DMS114 treated with DMSO at 0.1 percent for 48 hours (cell line): ENCODE results near the gene PCDH12.
A peak's percentile ranks its signal among the peaks of the same experiment; 100 is the strongest.
"Not testable (repeated sequence)": the region's sequence is repeated elsewhere in the genome, so short reads cannot be mapped to it uniquely, and the experiment has no call there.

Experiments used
- DNase-seq: peaks from one replicate; lab custom pipeline; 2025; ENCODE audit not compliant: unreplicated experiment; lab: John Stamatoyannopoulos, UW

PCDH12 gene

GRCh38 chr5:141941307-141941706 is 16.7 kb downstream of the PCDH12 start:
- no peak for DNase-seq

GRCh38 chr5:141940695-141941271 is 17.2 kb downstream of the PCDH12 start:
- DNase-seq, result no peak

DNA sequence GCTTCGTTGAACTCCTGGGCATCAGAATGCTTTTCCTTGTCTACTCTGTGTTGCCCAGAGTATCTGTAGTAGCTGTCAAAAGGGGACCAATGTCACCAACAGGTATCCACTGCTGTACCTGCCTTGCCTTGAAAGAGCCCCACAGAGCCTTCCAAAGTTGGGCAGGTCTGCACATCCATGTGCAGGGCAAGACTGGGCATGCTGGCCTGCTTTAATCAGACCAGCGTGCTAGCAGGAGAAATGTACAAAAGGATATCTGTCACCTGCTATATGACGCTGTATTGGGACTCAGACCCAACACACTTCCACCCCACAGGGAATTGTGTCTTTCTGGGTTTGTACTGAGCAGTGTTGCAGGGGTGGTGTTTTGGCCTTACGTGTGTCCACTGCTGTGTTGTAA is 22.5 kb downstream of the PCDH12 start:
- DNase-seq, result no peak

GRCh38 chr5:141934099-141934844 is 23.7 kb downstream of the PCDH12 start:
- no peak for DNase-seq

DNA sequence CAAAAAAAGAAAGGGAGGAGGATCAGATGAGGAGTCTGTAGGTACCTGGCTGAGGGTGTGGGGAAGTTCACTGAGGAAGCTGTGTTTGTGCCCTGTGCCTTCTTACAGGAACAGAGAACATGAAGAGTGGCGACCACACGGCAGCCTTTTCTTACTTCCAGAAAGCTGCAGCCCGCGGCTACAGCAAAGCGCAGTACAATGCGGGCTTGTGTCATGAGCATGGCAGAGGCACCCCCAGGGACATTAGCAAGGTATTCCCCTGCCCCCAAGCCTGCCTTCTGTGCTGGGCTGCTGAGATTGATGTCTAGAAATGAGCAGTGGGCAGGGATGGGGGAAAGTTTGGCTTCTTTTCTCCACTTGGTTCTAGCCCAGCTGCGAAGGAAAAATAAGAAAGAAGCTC is 24.9 kb downstream of the PCDH12 start:
- DNase-seq, result no peak

DNA sequence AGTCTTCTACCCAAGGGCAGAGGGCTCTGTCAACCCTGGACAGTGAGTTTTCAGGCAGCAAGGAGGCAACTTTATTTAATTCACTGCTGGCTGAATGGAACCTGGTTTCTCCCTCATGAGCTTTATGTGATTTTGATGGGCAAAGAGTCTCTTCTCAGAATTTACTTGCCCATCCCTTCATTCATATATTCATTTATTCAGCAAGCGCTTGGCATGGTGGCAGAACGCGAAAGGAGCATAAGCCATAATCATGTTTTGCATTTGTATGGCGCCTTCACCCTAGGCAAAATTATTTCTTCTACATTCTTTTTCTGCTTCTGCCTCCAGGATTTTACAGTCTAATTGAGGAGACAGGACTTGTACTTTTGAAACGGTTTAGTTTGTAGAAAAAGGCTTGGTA is 26.3 kb downstream of the PCDH12 start:
- DNase-seq, result no peak

- DNase-seq, result no peak
Measured at GRCh38 chr5:141929398-141930058, 28.5 kb downstream of the PCDH12 start.

- no peak for DNase-seq
Measured at GRCh38 chr5:141928051-141928450, 30.0 kb downstream of the PCDH12 start.

GRCh38 chr5:141926434-141926833 is 31.6 kb downstream of the PCDH12 start:
- no peak for DNase-seq

DNA sequence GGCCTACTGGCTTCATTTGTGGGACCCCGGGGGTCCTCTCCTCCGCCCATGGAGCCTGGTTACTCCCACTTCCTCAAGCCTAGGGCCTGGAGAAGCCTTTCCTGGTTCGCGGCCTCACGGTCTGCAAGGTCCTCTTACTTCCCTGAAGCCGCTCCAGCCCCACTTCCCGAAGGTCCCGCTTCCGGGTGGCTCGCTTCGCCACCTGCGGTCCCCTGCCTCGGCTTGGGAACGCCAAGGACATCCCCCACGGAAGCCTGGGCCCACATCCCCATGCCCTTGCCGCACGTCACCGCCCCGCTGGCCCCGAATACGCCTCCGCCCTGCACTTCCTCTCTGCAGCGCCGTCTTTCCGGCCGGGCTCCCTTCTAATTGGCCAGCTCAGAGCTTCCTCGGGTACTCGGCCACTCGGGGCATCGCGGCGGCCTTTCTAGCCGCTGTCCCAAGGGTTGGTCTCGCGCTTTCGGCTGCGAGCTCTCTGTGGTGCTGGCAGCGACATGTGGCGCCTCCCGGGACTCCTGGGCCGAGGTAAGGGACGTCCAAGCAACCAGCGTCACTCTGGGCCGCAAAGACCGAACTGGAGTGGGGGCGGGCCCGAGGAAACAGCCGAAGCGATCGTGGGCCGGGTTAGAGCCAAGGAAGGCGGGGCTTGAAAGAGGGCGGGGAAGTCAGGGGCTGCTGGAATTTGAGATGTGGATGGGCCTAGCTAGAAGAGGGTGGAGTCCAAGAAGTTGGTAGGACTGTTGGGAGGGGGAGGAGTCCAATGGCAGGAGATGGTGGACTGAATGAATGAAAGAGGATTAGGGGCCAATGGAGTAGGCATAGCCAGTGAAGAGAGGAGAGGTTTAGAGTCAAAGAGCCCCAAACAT is 34.3 kb downstream of the PCDH12 start, which contains the start of gene DELE1:
Gene DELE1 (plus strand): TSS at position 424 of the 866 bp plus-strand sequence. CDS start 71 bp downstream, at position 495.
- DNase-seq, result peak; percentile 96

- DNase-seq, result not testable (repeated sequence)
Measured at GRCh38 chr5:141922827-141923447, 35.1 kb downstream of the PCDH12 start.

DNA sequence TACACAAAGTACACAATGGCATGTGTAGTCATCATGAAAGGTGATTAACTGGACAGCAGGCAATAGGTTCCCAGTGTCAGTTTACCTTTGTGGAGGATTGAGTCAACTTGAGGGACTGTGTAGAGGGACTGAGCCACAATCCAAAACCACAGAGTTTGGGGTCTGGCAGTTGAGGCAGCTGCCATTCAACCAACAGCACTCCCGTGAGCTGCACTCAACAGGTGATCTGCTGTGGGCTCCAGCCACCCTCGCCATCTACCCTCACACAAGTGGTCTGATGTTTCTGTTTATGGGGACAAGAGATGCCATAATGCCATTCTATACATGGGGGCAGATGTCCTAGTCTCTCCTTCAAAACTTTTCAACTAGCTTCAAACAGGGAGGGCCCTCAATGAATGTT is 37.2 kb downstream of the PCDH12 start:
- no peak for DNase-seq

DNA sequence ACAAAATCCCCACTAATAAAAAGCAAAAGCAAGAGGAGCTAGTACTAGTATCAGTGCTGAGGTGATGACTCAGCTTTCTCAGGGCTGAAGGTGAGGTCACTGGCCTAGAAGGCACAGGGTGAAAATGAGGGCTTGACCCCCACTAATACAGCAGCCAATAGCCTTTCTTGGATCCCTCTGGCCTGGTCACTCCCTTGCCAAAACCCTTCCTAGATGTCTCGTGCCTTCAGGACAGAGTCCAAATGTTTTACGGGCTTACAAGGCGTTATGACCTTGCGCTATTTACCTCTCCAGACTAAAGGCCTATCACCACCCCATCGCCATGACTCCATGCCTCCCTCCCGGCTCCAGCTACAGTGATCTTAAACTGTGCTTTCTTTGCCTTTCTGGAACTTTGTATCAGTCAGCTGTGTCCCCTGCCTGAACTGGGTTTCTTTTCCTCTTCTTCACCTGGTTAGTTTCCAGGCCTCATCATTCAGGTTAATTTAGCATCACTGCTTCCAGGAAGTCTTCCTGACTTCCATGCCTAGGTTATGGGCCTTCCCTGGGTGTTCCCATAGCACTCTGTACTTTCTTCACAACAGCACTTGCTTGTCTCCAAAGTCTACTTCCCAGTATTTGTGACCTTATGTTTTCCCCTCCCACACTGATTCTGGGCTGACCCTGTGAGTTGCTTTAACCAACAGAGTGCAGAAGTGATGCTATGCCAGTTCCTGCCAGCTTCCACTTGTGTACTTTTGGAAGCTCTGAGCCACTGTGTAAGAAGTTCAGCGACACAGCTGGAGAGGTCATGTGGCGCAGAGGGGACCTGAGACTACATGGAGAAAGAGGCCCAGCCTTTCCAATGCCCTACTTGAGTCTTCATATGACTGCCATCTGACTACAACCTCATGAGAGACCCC is 38.5 kb downstream of the PCDH12 start:
- no peak for DNase-seq

DNA sequence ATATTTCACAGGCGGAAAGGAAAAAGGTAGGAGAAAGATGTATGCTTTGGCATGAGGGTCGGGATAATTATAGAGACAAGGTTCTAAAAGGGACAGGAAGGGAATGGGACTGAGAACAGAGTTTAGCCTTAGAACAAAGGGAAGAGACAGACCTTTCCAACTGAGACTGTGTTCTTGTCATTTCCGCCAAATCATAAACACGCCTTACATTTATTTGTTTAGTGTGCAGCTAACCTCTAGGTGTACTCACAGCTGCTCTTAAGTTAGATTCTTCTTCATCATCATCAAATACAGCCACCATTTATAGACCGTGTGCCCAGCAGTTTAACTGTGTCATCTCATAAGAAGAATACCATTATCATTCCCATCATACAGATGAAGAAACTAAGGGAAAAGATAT is 40.2 kb downstream of the PCDH12 start:
- no peak for DNase-seq

DNA sequence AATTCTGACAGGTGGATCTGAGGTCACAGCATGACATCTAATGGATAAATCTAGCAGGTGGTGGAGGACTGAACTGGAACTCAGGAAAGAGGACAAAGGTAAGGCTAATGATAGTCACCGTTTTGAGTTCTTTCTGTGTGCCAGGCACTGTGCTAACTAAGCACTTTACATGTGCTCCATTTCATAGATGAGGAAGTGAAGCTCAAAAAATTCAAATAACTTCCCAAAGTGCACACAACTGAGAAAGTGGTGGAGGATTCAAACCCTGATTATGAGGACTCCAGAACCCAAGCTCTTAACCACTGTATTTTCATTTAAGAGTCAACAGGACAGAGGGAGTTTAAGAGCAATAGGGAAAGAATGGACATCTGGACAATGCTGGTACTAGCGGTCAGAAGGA is 41.5 kb downstream of the PCDH12 start:
- no peak for DNase-seq

GRCh38 chr5:141915881-141916336 is 42.1 kb downstream of the PCDH12 start:
- DNase-seq, result no peak

GRCh38 chr5:141914797-141915196 is 43.2 kb downstream of the PCDH12 start:
- no peak for DNase-seq

GRCh38 chr5:141914199-141914743 is 43.7 kb downstream of the PCDH12 start:
- DNase-seq, result peak; percentile 9

DNA sequence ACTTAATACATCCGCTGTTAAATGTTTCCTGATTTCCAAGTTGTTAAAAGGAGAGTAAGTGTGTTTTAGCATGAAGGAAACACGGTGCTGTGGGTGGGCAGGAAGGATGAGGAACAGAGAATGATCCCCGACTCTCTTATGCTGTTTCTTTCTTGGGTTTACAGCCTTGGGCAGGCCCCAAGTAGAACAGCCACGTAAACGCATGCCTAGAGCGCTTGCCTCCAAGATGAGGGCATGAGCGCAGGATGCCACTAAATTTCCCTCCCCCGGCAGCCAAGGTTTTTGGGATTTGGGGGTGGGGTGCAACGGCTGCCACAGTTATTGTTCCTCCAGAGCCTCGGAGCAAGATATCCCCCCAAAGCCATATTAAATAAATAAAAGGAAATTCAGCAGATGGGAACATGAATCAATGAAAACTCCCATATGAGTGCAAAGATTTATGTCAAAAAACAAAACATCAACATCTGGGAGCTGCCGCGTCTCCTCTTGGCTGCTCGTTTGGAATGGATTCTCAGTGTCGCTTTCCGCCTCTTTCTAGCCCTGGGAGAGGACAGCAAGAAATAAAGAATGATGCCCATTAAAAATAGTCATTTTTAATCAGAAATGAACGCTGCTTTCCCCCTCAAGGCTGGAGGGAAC is 44.3 kb downstream of the PCDH12 start:
- no peak for DNase-seq
